Measurements from ENCODE around the gene CRYAB. TPM values are rescaled to one million over a fixed set of nuclear protein-coding genes. Genes with fewer than 3 reads are reported as not detected.

Gene CRYAB
- total RNA-seq, 1 experiment from 2014 or later, result 0.78 TPM

GRCh38 chr11:111870113-111870512, 41.5 kb downstream of the CRYAB start:
- DNase-seq (ENCODE audit: low read depth), result no peak

GRCh38 chr11:111860257-111860656, 51.3 kb downstream of the CRYAB start:
- in situ Hi-C loops (cut with HindIII; ENCODE audit: low pct_unique_long_range_greater_than_20kb, low sequenced_read_pairs), result no loop called here
- DNase-seq (ENCODE audit: low read depth), result no peak

More at GRCh38 chr11:111870113-111870512, 41.5 kb downstream of the CRYAB start:
- in situ Hi-C loops (cut with HindIII; ENCODE audit: low pct_unique_long_range_greater_than_20kb, low sequenced_read_pairs), result no loop called here

Other genes starting within 250 kb of the CRYAB start
- 4.7 and 17.1 TPM in 2 replicates for gene PPP2R1B, start 145.4 kb downstream of the CRYAB start, total RNA-seq (2014; rRNA removed; shearing (Covaris generic); ENCODE audit: low replicate concordance)
- gene ALG9, start 40.2 kb downstream of the CRYAB start, total RNA-seq (2014; rRNA removed; shearing (Covaris generic); ENCODE audit: low replicate concordance), result 17.2 and 45.7 TPM in 2 replicates
- gene FDXACB1, start 32.6 kb downstream of the CRYAB start, total RNA-seq (2014; rRNA removed; shearing (Covaris generic); ENCODE audit: low replicate concordance), result 0.30 and 2.1 TPM in 2 replicates
- 29.9 and 39.5 TPM in 2 replicates for gene CFAP68, start 32.2 kb downstream of the CRYAB start, total RNA-seq (2014; rRNA removed; shearing (Covaris generic); ENCODE audit: low replicate concordance)
- 2.9 TPM in 1 of 2 replicates, not detected in the other for gene HSPB2, start 964 bp upstream of the CRYAB start, total RNA-seq (2014; rRNA removed; shearing (Covaris generic); ENCODE audit: low replicate concordance)
- 1.7 TPM in 1 of 2 replicates, not detected in the other for gene C11orf52, start 7.1 kb upstream of the CRYAB start, total RNA-seq (2014; rRNA removed; shearing (Covaris generic); ENCODE audit: low replicate concordance)
- 14.2 and 25.0 TPM in 2 replicates for gene DIXDC1, start 25.6 kb upstream of the CRYAB start, total RNA-seq (2014; rRNA removed; shearing (Covaris generic); ENCODE audit: low replicate concordance)
- gene DLAT, start 113.6 kb upstream of the CRYAB start, total RNA-seq (2014; rRNA removed; shearing (Covaris generic); ENCODE audit: low replicate concordance), result 28.1 and 35.0 TPM in 2 replicates
- 0.49 and 11.4 TPM in 2 replicates for gene PIH1D2, start 162.2 kb upstream of the CRYAB start, total RNA-seq (2014; rRNA removed; shearing (Covaris generic); ENCODE audit: low replicate concordance)
- gene NKAPD1, start 162.5 kb upstream of the CRYAB start, total RNA-seq (2014; rRNA removed; shearing (Covaris generic); ENCODE audit: low replicate concordance), result 13.2 and 19.8 TPM in 2 replicates
- gene TIMM8B, start 175.0 kb upstream of the CRYAB start, total RNA-seq (2014; rRNA removed; shearing (Covaris generic); ENCODE audit: low replicate concordance), result 33.6 and 76.9 TPM in 2 replicates
- 75.6 and 140 TPM in 2 replicates for gene SDHD, start 175.1 kb upstream of the CRYAB start, total RNA-seq (2014; rRNA removed; shearing (Covaris generic); ENCODE audit: low replicate concordance)